HG02840 (cell line): ENCODE measurements around the gene ZNF280C.

Experiments
- ATAC-seq: cut with Tn5 transposase; IDR thresholded peaks from one replicate; pipeline ENCODE4 v1.9.1; 2021; ENCODE audit warnings: mild to moderate bottlenecking, moderate library complexity, moderate number of reproducible peaks; ENCODE audit not compliant: unreplicated experiment, low FRiP score

Gene ZNF280C

GRCh38 chrX:130179170-130179569 lies 89.5 kb downstream of the ZNF280C start:
- ATAC-seq: no peak

GRCh38 chrX:130176942-130177341 lies 91.8 kb downstream of the ZNF280C start:
- no peak for ATAC-seq

GRCh38 chrX:130176354-130176776 lies 92.3 kb downstream of the ZNF280C start:
- peak; percentile 79 for ATAC-seq

- no peak for ATAC-seq
Observed at GRCh38 chrX:130174937-130175336, 93.8 kb downstream of the ZNF280C start.

GRCh38 chrX:130174045-130174704 lies 94.5 kb downstream of the ZNF280C start:
- no peak for ATAC-seq

- no peak for ATAC-seq
Observed at GRCh38 chrX:130173190-130173895, 95.4 kb downstream of the ZNF280C start.

GRCh38 chrX:130172127-130172845 lies 96.4 kb downstream of the ZNF280C start:
- no peak for ATAC-seq

GRCh38 chrX:130171446-130172126 lies 97.1 kb downstream of the ZNF280C start, which contains the start of gene RAB33A:
TSS of gene RAB33A (plus strand) at chrX:130171962. CDS start at chrX:130172063, 101 bp downstream.
- peak; percentile 15 for ATAC-seq

GRCh38 chrX:130170752-130171445 lies 97.8 kb downstream of the ZNF280C start:
- peak; percentile 57 for ATAC-seq

- no peak for ATAC-seq
Observed at GRCh38 chrX:130167040-130167439, 101.7 kb downstream of the ZNF280C start.

GRCh38 chrX:130166503-130166777 lies 102.3 kb downstream of the ZNF280C start:
- ATAC-seq: no peak

- peak; percentile 86 for ATAC-seq
Observed at GRCh38 chrX:130165703-130166502, 102.8 kb downstream of the ZNF280C start, which contains the start of gene AIFM1. TSS of gene AIFM1 (minus strand) at chrX:130165841. CDS start at chrX:130165656, 185 bp downstream.

- ATAC-seq: no peak
Observed at GRCh38 chrX:130165181-130165702, 103.5 kb downstream of the ZNF280C start.

GRCh38 chrX:130163398-130163797 lies 105.3 kb downstream of the ZNF280C start:
- ATAC-seq: no peak

GRCh38 chrX:130162094-130162735 lies 106.5 kb downstream of the ZNF280C start:
- no peak for ATAC-seq

GRCh38 chrX:130159776-130160175 lies 108.9 kb downstream of the ZNF280C start:
- ATAC-seq: no peak

- ATAC-seq: no peak
Observed at GRCh38 chrX:130158311-130158710, 110.4 kb downstream of the ZNF280C start.

- ATAC-seq: no peak
Observed at GRCh38 chrX:130155564-130155963, 113.1 kb downstream of the ZNF280C start.
